HG03196 (cell line): ENCODE data around the gene TTI1.

Experiments
- ATAC-seq: cut with Tn5 transposase; IDR thresholded peaks from one replicate; pipeline ENCODE4 v1.9.1; 2021; ENCODE audit not compliant: unreplicated experiment

The TTI1 gene

GRCh38 chr20:38033330-38034107 is at the start of gene TTI1, which contains the start of gene RPRD1B:
TSS of gene TTI1 (minus strand) at chr20:38033456. CDS start at chr20:38013816, 19,640 bp downstream.
TSS of gene RPRD1B (plus strand) at chr20:38033746. CDS start at chr20:38033948, 202 bp downstream.
- peak; percentile 78 for ATAC-seq

GRCh38 chr20:38082894-38083293 is 49.6 kb upstream of the TTI1 start:
- no peak for ATAC-seq

- ATAC-seq = no peak
Observed at GRCh38 chr20:38081575-38081974, 48.3 kb upstream of the TTI1 start.

- no peak for ATAC-seq
Observed at GRCh38 chr20:38079353-38079752, 46.1 kb upstream of the TTI1 start.

- no peak for ATAC-seq
Observed at GRCh38 chr20:38078084-38078483, 44.8 kb upstream of the TTI1 start.

- no peak for ATAC-seq
Observed at GRCh38 chr20:38076548-38076947, 43.3 kb upstream of the TTI1 start.

GRCh38 chr20:38075161-38075998 is 42.1 kb upstream of the TTI1 start:
- no peak for ATAC-seq

GRCh38 chr20:38073307-38074071 is 40.2 kb upstream of the TTI1 start:
- no peak for ATAC-seq

- no peak for ATAC-seq
Observed at GRCh38 chr20:38072898-38073297, 39.6 kb upstream of the TTI1 start.

- ATAC-seq = no peak
Observed at GRCh38 chr20:38067717-38068365, 34.6 kb upstream of the TTI1 start.

- no peak for ATAC-seq
Observed at GRCh38 chr20:38066969-38067716, 33.9 kb upstream of the TTI1 start.

- no peak for ATAC-seq
Observed at GRCh38 chr20:38065764-38066375, 32.6 kb upstream of the TTI1 start.

- ATAC-seq = no peak
Observed at GRCh38 chr20:38063911-38064530, 30.8 kb upstream of the TTI1 start.

- no peak for ATAC-seq
Observed at GRCh38 chr20:38062890-38063289, 29.6 kb upstream of the TTI1 start.

GRCh38 chr20:38061109-38061508 is 27.9 kb upstream of the TTI1 start:
- ATAC-seq = no peak

GRCh38 chr20:38060536-38060935 is 27.3 kb upstream of the TTI1 start:
- ATAC-seq = no peak

GRCh38 chr20:38059832-38060231 is 26.6 kb upstream of the TTI1 start:
- ATAC-seq = no peak

GRCh38 chr20:38057351-38057972 is 24.2 kb upstream of the TTI1 start:
- peak; percentile 47 for ATAC-seq

- no peak for ATAC-seq
Observed at GRCh38 chr20:38055848-38056247, 22.6 kb upstream of the TTI1 start.
